Left ventricle myocardium inferior (tissue), 1 donor: ENCODE data around the gene ASTN1. TPM values are rescaled to one million over a fixed set of nuclear protein-coding genes. Genes with fewer than 3 reads are reported as not detected.

Experiments
- DNase-seq: peaks from one replicate; pipeline ENCODE4 v3.0.0-alpha.2; 2020
- H3K27ac ChIP-seq: fragments of 200-600 bp; replicated peaks from 2 replicates; pipeline ENCODE4 v1.8.0; 2021
- H3K27me3 ChIP-seq: fragments of 200-600 bp; 2 replicates; pipeline ENCODE4 v1.8.0; 2021; ENCODE audit warnings: low read depth
- H3K36me3 ChIP-seq: fragments of 200-600 bp; 2 replicates; pipeline ENCODE4 v1.8.0; 2021
- H3K4me1 ChIP-seq: fragments of 200-600 bp; 2 replicates; pipeline ENCODE4 v1.8.0; 2021
- H3K4me3 ChIP-seq: fragments of 200-600 bp; 2 replicates; pipeline ENCODE4 v1.8.0; 2021; ENCODE audit warnings: mild to moderate bottlenecking, moderate library complexity
- H3K9me3 ChIP-seq: fragments of 200-600 bp; replicated peaks from 2 replicates; pipeline ENCODE4 v1.8.0; 2021
- CTCF ChIP-seq: fragments of 200-600 bp; IDR thresholded peaks from 2 replicates; pipeline ENCODE4 v1.8.0; 2021; ENCODE audit warnings: antibody characterized with exemption, mild to moderate bottlenecking, borderline replicate concordance
- intact Hi-C: fragments of 100-400 bp; cut with micrococcal nuclease; formaldehyde crosslinking; loops from one replicate; pipeline ENCODE4 v1.11.0; 2022
- total RNA-seq: library from RNA; stranded (reverse); fragmentation: NEBNext Ultra II Directional; extraction: Animal tissue kit (Norgen Biotek cat#: 25700); gene quantifications from one replicate; pipeline ENCODE4 v1.2.1, GENCODE V29; 2021
- donor health status: DM: no; HTN: yes; CAD: no; lungs with severe emphysema.

Gene ASTN1
- total RNA-seq, 1 donor from 2014 or later, result 0.33 TPM

GRCh38 chr1:176957603-176958002 is 206.9 kb downstream of the ASTN1 start:
- no peak for TF ChIP-seq CTCF
- Histone ChIP-seq H3K36me3 (no peaks in the 10 kb centered on the region), H3K4me3 (no peak overlapping the region)

GRCh38 chr1:176954242-176954641 is 210.3 kb downstream of the ASTN1 start:
- H3K4me1 ChIP-seq, result no peaks in the 10 kb centered on the region
- no peak overlapping the region for H3K27ac ChIP-seq
- intact Hi-C loops, result loop anchor here (5.0 kb wide), 1 partner anchor 52 kb away; no protein-coding TSS in a partner anchor
- no peaks in the 10 kb centered on the region for H3K9me3 ChIP-seq
- TF ChIP-seq CTCF, result peak; percentile 29
- H3K27me3 ChIP-seq, result peaks cover 16% of the 10 kb centered on the region
- H3K36me3 ChIP-seq, result no peaks in the 10 kb centered on the region
- no peak overlapping the region for H3K4me3 ChIP-seq
- no peak for DNase-seq

More at GRCh38 chr1:176957603-176958002, 206.9 kb downstream of the ASTN1 start:
- intact Hi-C loops, result no loop called here
- H3K27ac ChIP-seq, result no peak overlapping the region
- H3K4me1 ChIP-seq, result no peaks in the 10 kb centered on the region
- H3K27me3 ChIP-seq, result peaks cover 10% of the 10 kb centered on the region
- H3K9me3 ChIP-seq, result no peaks in the 10 kb centered on the region
- no peak for DNase-seq

GRCh38 chr1:176950736-176951324 is 213.7 kb downstream of the ASTN1 start:
- no peak for DNase-seq
- no peaks in the 10 kb centered on the region for H3K36me3 ChIP-seq
- intact Hi-C loops, result loop anchor here (5.0 kb wide), 1 partner anchor 49 kb away; no protein-coding TSS in a partner anchor
- H3K27ac ChIP-seq, result no peak overlapping the region
- H3K4me3 ChIP-seq, result no peak overlapping the region
- H3K27me3 ChIP-seq, result peaks cover 9% of the 10 kb centered on the region
- no peaks in the 10 kb centered on the region for H3K9me3 ChIP-seq
- TF ChIP-seq CTCF, result no peak
- no peaks in the 10 kb centered on the region for H3K4me1 ChIP-seq

GRCh38 chr1:176949033-176949662 is 215.4 kb downstream of the ASTN1 start:
- TF ChIP-seq CTCF, result peak; percentile 66
- no peaks in the 10 kb centered on the region for H3K4me1 ChIP-seq
- H3K36me3 ChIP-seq, result no peaks in the 10 kb centered on the region
- peak; percentile 25 for DNase-seq
- H3K27me3 ChIP-seq, result peaks cover 6% of the 10 kb centered on the region
- no peaks in the 10 kb centered on the region for H3K9me3 ChIP-seq
- intact Hi-C loops, result no loop called here
- H3K4me3 ChIP-seq, result no peak overlapping the region
- H3K27ac ChIP-seq, result no peak overlapping the region

- peaks cover 1% of the 10 kb centered on the region for H3K27me3 ChIP-seq
- H3K36me3 ChIP-seq, result no peaks in the 10 kb centered on the region
- no peaks in the 10 kb centered on the region for H3K9me3 ChIP-seq
- H3K27ac ChIP-seq, result no peak overlapping the region
- H3K4me3 ChIP-seq, result no peak overlapping the region
- intact Hi-C loops, result no loop called here
- no peak for TF ChIP-seq CTCF
- no peak for DNase-seq
- H3K4me1 ChIP-seq, result peaks cover 5% of the 10 kb centered on the region
These were observed 219.9 kb downstream of the ASTN1 start for GRCh38 chr1:176944606-176945005.
